GM19328 (cell line): ENCODE data around the gene MAGEH1.

Experiments
- ATAC-seq: cut with Tn5 transposase; IDR thresholded peaks from one replicate; pipeline ENCODE4 v1.9.1; 2021; ENCODE audit warnings: mild to moderate bottlenecking, moderate library complexity; ENCODE audit not compliant: unreplicated experiment

The MAGEH1 gene

GRCh38 chrX:55489314-55490009, 37.5 kb downstream of the MAGEH1 start, which contains the start of gene USP51:
Gene USP51 (minus strand): TSS chrX:55489848. CDS start chrX:55488939, 909 bp downstream.
- ATAC-seq: peak; percentile 43

GRCh38 chrX:55490121-55490520, 38.2 kb downstream of the MAGEH1 start:
- ATAC-seq: no peak

- ATAC-seq: no peak
These were observed 39.0 kb downstream of the MAGEH1 start for GRCh38 chrX:55490974-55491373.
